Tibial nerve (tissue), 4 donors: ENCODE data around the gene SLC24A3. TPM values are rescaled to one million over a fixed set of nuclear protein-coding genes. Genes with fewer than 3 reads are reported as not detected.

Source experiments
- DNase-seq, 2 donors: peaks; one replicate each; pipeline ENCODE4 v3.0.0-alpha.2; 2019; ENCODE audit warnings: low spot score in 2 of 2
- H3K27ac ChIP-seq, 4 donors: fragments of 200-600 bp; sonication (generic) in 3 of 4; one replicate each; pipeline ENCODE4 v1.5.1; 2017 to 2019; ENCODE audit warnings: mild to moderate bottlenecking in 1 of 4
- H3K27me3 ChIP-seq, 2 donors: fragments of 200-600 bp; sonication (generic) in 1 of 2; one replicate each; pipeline versions ENCODE4 v1.5.1 to v1.6.0; 2017 to 2019
- H3K36me3 ChIP-seq, 3 donors: fragments of 200-600 bp; sonication (generic); one replicate each; pipeline ENCODE4 v1.5.1; 2018 to 2019
- H3K4me1 ChIP-seq, 4 donors: fragments of 200-600 bp; sonication (generic) in 3 of 4; one replicate each; pipeline ENCODE4 v1.5.1; 2017 to 2019
- H3K4me3 ChIP-seq, 4 donors: fragments of 200-600 bp; sonication (generic) in 3 of 4; one replicate each; pipeline ENCODE4 v1.5.1; 2017 to 2019; ENCODE audit warnings: mild to moderate bottlenecking in 1 of 4, moderate library complexity in 1 of 4
- H3K9me3 ChIP-seq, 4 donors: fragments of 200-600 bp; sonication (generic) in 3 of 4; one replicate each; pipeline ENCODE4 v1.5.1; 2017 to 2019
- EP300 ChIP-seq, 2 donors: sonication (generic); formaldehyde crosslinking; IDR thresholded peaks; one replicate each; pipeline ENCODE4 v1.6.1; 2017; ENCODE audit warnings: antibody characterized with exemption in 2 of 2, mild to moderate bottlenecking in 1 of 2
- POLR2A ChIP-seq, 2 donors: fragments of 450-650 bp; IDR thresholded peaks; one replicate each; pipeline ENCODE4 v1.6.1; 2017; ENCODE audit warnings: antibody characterized with exemption in 2 of 2, mild to moderate bottlenecking in 2 of 2, moderate library complexity in 2 of 2
- WGBS, 2 donors: methylation state at CpG; one replicate each; pipeline ENCODE4 v1.1.5; 2018; 5-methylcytosine and 5-hydroxymethylcytosine counted together
- total RNA-seq, 4 donors: library from RNA; depleted of rRNA; stranded (reverse); fragments of >200 nt; gene quantifications; one replicate each; pipeline ENCODE4 v1.1.0, GENCODE V29; 2016
- TF ChIP-seq, protein P1 (sequence below), 5 experiments: fragments of 200-600 bp in 3 of 5; fragments of 450-650 bp in 2 of 5; sonication (generic) in 3 of 5; IDR thresholded peaks; one replicate each; pipeline ENCODE4 v1.5.1; 2016 to 2019; ENCODE audit warnings: antibody characterized with exemption in 5 of 5, mild to moderate bottlenecking in 3 of 5, moderate library complexity in 2 of 5

The SLC24A3 gene
- total RNA-seq, 4 donors from 2014 or later = 1.3 to 4.0 (median 2.7) TPM

DNA sequence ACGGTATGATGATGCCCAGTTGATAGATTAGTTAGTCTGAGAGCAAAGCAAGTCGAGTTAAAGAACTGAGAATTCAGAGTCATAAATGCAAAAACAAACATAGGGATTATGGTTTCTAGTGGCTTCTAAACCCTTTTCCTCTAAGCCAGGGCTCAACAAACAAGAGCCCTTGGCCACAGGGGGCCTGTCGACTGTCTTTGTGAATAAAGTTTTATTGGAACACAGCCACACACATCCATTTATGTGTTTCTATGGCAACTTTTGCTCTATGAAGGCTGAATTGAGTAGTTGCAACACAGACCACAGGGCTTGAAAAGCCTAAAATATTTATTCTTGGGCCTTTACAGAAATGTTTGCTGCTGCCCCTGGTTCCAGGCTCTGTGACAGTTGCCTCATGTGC is 76.2 kb downstream of the SLC24A3 start:
- no peaks in the 10 kb centered on the region for H3K27me3 ChIP-seq
- H3K4me3 ChIP-seq = no peak overlapping the region
- 57 to 59% methylated on average over 3 of the region's 3 CpGs for WGBS, 2 donors
- no peaks in the 10 kb centered on the region for H3K36me3 ChIP-seq
- H3K9me3 ChIP-seq = no peaks in the 10 kb centered on the region
- no peak overlapping the region for H3K27ac ChIP-seq
- H3K4me1 ChIP-seq = peaks cover 0 to 7% (median 0%) of the 10 kb centered on the region in 4 donors
- TF ChIP-seq POLR2A (IDR thresholded peaks at IDR 0.05) = no peak
- TF ChIP-seq, protein P1, sequence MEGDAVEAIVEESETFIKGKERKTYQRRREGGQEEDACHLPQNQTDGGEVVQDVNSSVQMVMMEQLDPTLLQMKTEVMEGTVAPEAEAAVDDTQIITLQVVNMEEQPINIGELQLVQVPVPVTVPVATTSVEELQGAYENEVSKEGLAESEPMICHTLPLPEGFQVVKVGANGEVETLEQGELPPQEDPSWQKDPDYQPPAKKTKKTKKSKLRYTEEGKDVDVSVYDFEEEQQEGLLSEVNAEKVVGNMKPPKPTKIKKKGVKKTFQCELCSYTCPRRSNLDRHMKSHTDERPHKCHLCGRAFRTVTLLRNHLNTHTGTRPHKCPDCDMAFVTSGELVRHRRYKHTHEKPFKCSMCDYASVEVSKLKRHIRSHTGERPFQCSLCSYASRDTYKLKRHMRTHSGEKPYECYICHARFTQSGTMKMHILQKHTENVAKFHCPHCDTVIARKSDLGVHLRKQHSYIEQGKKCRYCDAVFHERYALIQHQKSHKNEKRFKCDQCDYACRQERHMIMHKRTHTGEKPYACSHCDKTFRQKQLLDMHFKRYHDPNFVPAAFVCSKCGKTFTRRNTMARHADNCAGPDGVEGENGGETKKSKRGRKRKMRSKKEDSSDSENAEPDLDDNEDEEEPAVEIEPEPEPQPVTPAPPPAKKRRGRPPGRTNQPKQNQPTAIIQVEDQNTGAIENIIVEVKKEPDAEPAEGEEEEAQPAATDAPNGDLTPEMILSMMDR (IDR thresholded peaks at IDR 0.05) = no peak
- no peak for TF ChIP-seq EP300 (IDR thresholded peaks at IDR 0.05)
- DNase-seq = no peak

DNA sequence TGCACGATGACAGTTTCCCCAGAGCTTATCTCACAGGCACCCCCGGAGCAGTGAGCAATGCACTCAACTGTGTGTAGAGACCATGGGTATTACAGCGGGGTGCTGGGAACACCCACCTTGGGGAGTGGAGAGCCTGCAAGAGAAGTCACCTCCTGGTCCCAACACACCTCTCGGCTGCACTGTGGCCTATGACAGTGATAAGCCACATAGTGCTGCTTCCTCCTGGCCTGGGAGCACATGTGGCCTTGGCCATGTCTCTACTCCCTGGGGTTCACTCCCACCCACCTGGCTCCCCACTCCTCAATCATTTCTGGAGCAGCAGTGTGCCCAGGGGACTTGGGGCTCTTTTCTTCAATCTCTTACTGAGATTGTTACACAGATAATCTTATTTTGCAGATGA is 77.0 kb downstream of the SLC24A3 start:
- no peaks in the 10 kb centered on the region for H3K9me3 ChIP-seq
- H3K36me3 ChIP-seq = no peaks in the 10 kb centered on the region
- peaks cover 0 to 7% (median 0%) of the 10 kb centered on the region in 4 donors for H3K4me1 ChIP-seq
- no peaks in the 10 kb centered on the region for H3K27me3 ChIP-seq
- no peak overlapping the region for H3K4me3 ChIP-seq
- DNase-seq = no peak
- no peak for TF ChIP-seq POLR2A (IDR thresholded peaks at IDR 0.05)
- WGBS, 2 donors = 96 to 98% methylated on average over 3 to 4 of the region's 4 CpGs
- no peak overlapping the region for H3K27ac ChIP-seq

DNA sequence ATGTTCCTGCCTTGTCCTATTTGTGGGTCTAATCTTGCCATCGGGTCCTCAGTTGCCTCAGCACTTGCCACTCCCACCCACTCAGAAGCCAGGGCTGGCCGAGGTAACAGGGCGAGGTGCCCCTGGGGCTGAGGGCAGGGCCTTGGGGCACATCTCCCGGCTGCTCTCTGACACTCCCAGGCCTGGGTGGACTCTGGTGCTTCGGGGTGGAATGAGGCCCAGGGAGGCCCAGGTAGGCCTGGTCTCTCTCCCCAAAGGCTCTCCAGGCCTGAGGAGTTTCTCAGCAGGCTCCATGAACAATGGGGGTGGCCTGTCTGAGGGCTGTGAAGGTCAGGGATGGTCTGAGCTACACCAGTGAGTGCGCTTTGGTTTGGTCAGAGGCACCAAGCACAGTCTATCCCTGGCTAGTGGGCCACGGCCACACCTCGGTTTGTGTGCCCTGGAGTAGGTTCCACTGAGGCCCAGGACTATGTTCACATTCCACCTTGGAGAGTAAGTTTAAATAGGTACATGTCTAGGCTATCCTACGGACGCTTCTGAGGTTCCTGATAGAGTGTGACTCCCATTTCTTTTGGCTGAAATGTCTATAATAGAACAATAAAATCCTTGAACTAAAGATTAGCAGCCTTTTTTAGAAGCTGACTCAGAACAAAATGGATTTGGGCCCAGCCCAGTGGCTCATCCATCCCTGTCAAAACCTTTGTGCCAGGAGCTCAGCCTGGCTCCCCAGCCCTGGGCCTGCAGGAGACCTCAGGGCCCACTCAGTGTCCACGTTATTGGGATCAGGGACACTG is 78.8 kb downstream of the SLC24A3 start:
- H3K4me3 ChIP-seq = no peak overlapping the region
- H3K36me3 ChIP-seq = no peaks in the 10 kb centered on the region
- no peaks in the 10 kb centered on the region for H3K27me3 ChIP-seq
- TF ChIP-seq, protein P1 (IDR thresholded peaks at IDR 0.05) = no peak
- TF ChIP-seq POLR2A (IDR thresholded peaks at IDR 0.05) = no peak
- TF ChIP-seq EP300 (IDR thresholded peaks at IDR 0.05) = no peak
- no peak for DNase-seq
- peaks cover 0 to under 1% (median 0%) of the 10 kb centered on the region in 4 donors for H3K4me1 ChIP-seq
- H3K27ac ChIP-seq = no peak overlapping the region
- no peaks in the 10 kb centered on the region for H3K9me3 ChIP-seq
- 80 to 84% methylated on average over 8 to 11 of the region's 11 CpGs for WGBS, 2 donors

DNA sequence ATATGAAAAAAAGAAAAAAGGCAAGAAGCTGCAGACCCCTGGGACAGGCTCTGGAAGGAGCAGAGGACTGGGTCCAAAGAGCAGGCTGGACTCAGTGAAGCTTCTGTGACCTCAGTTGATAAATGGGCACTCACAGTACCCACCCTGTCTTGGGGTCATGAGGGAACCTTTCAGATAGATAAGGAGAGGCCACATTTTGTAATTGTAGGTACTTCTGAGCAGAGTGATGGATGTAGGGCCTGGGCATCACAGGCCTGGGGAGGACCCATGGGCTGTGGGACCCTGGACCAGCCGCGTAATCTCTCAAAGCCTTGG is 79.3 kb downstream of the SLC24A3 start:
- Histone ChIP-seq H3K36me3 (no peaks in the 10 kb centered on the region), H3K27ac (no peak overlapping the region), H3K9me3 (no peaks in the 10 kb centered on the region), H3K4me1 (no peaks in the 10 kb centered on the region), H3K4me3 (no peak overlapping the region), H3K27me3 (no peaks in the 10 kb centered on the region)
- 100% methylated on average over 2 of the region's 2 CpGs; no CpG with 5 or more reads in 1 of the 2 donors for WGBS, 2 donors
- no peak for TF ChIP-seq POLR2A (IDR thresholded peaks at IDR 0.05)
- TF ChIP-seq, protein P1 (IDR thresholded peaks at IDR 0.05) = no peak
- no peak for TF ChIP-seq EP300 (IDR thresholded peaks at IDR 0.05)
- no peak for DNase-seq

DNA sequence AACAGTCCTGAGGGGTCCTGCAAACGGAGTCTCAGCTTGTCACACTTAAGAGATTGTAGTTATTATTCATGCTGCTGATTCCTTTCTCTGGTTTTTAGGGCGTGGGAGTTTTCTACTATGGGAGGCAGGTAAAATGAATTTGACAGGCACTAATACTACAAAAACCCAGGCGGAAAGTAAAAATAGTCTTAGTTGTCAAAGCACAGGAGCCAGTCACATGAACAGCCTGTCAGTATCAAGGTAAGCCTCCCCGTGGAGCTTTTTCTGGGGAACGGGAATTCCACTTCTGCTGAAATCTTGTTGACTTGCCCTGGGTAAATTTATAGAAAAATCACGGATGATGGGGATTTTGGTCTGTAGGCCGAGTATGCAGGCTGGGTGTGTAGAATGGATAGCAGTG is 79.8 kb downstream of the SLC24A3 start:
- Histone ChIP-seq H3K4me1 (no peaks in the 10 kb centered on the region), H3K36me3 (no peaks in the 10 kb centered on the region), H3K9me3 (no peaks in the 10 kb centered on the region), H3K4me3 (no peak overlapping the region), H3K27me3 (no peaks in the 10 kb centered on the region), H3K27ac (no peak overlapping the region)
- TF ChIP-seq EP300 (IDR thresholded peaks at IDR 0.05) (no peak), POLR2A (IDR thresholded peaks at IDR 0.05) (no peak)
- TF ChIP-seq, protein P1 (IDR thresholded peaks at IDR 0.05) = no peak
- 94 to 95% methylated on average over 7 of the region's 7 CpGs for WGBS, 2 donors
- DNase-seq = no peak
